Measurements from ENCODE around the gene GRK2. TPM values are rescaled to one million over a fixed set of nuclear protein-coding genes. Genes with fewer than 3 reads are reported as not detected.
A peak's percentile ranks its signal among the peaks of the same experiment; 100 is the strongest.
"Not testable (repeated sequence)": the region's sequence is repeated elsewhere in the genome, so short reads cannot be mapped to it uniquely, and the experiment has no call there.

Gene GRK2
- 100 to 1,000 TPM in 1 of 4 donors, 10 to 100 TPM in 3; 42.6 to 106 (median 50.7) TPM for total RNA-seq

- no peak for TF ChIP-seq CTCF (IDR thresholded peaks at IDR 0.05)
- ATAC-seq (ENCODE audit: low FRiP score) (peak; percentile 9), DNase-seq (ENCODE audit: low spot score) (no peak)
Observed at GRCh38 chr11:67266449-67267187, at the start of gene GRK2. GRK2 (plus strand) TSS chr11:67266473; CDS start chr11:67266700, 227 bp downstream.

DNA sequence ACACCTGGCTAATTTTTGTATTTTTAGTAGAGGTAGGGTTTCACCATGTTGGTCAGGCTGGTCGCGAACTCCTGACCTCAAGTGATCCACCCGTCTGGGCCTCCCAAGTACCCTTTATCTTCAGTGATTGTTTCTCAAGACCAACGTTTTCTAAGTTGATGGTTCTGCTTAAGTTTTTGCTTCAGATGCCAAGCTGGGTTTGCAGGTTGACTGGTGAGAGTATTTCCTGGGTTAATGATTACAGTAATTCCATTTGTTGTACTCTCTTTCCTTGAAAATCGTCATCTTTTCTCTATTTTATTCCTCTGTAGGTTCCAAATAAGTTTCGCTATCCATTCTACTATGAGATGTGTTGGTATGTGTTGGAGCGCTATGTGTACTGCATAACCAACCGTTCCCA lies 38.5 kb upstream of the GRK2 start:
- no peak for TF ChIP-seq CTCF (IDR thresholded peaks at IDR 0.05)
- ATAC-seq (ENCODE audit: low FRiP score) = no peak

DNA sequence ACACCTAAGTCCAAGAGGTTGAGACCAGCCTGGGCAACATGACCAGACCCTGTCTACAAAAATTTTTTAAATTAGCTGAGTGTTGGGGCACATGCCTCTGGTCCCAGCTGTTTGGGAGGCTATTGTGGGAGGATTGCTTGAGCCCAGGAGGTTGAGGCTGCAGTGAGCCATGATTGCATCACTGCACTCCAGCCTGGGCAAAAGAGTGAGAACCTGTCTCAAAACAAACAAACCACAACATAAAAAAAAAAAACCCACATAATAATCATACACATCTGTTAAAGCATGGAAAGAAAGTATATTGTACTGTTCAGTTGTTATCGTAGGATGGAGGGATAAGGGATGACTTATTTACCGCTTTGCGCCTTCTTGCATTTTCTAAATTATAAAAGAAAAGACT lies 35.9 kb upstream of the GRK2 start:
- no peak for TF ChIP-seq CTCF (IDR thresholded peaks at IDR 0.05)
- ATAC-seq (ENCODE audit: low FRiP score) = no peak
- no peak for DNase-seq (ENCODE audit: low spot score)

More for the DNA sequence above, 38.5 kb upstream of the GRK2 start:
- DNase-seq (ENCODE audit: low spot score) = no peak

DNA sequence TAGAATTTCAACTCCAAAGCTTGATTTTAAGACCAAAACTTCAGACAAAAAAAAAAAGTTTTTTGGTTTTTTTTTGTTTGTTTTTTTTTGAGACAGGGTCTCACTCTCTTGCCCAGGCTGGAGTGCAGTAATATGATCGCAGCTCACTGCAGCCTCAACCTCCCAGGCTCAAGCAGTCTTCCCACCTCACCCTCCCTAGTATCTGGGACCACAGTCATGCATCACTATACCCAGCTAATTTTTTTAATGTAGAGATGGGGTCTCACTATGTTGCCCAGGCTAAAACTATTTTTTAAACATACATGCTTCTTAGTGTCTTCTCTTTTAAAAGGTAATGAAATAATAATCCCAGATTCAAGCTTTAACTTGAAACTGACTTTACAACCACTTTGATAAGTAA lies 35.4 kb upstream of the GRK2 start:
- no peak for DNase-seq (ENCODE audit: low spot score)
- TF ChIP-seq CTCF (IDR thresholded peaks at IDR 0.05) = no peak
- no peak for ATAC-seq (ENCODE audit: low FRiP score)

GRCh38 chr11:67233584-67234190 lies 32.6 kb upstream of the GRK2 start:
- DNase-seq (ENCODE audit: low spot score) (no peak), ATAC-seq (ENCODE audit: low FRiP score) (no peak)
- TF ChIP-seq CTCF (IDR thresholded peaks at IDR 0.05) = no peak

- not testable (repeated sequence) for ATAC-seq (ENCODE audit: low FRiP score); DNase-seq (ENCODE audit: low spot score)
Observed at GRCh38 chr11:67234571-67234970, 31.7 kb upstream of the GRK2 start.

GRCh38 chr11:67237574-67237973 lies 28.7 kb upstream of the GRK2 start:
- no peak for TF ChIP-seq CTCF (IDR thresholded peaks at IDR 0.05)
- ATAC-seq (ENCODE audit: low FRiP score) = no peak
- DNase-seq (ENCODE audit: low spot score) = no peak
